GM12865 (cell line): ENCODE results near the gene SMIM8.
"Not testable (repeated sequence)": the region's sequence is repeated elsewhere in the genome, so short reads cannot be mapped to it uniquely, and the experiment has no call there.

Experiments used
- DNase-seq: peaks from one replicate; pipeline ENCODE4 v3.0.0; 2010; ENCODE audit warnings: low read depth
- H3K4me3 ChIP-seq: 2 replicates; pipeline ENCODE4 v1.5.1; 2011; ENCODE audit warnings: mild to moderate bottlenecking, low read depth, low read length, control low read depth
- CTCF ChIP-seq: IDR thresholded peaks from 2 replicates; pipeline ENCODE4 v1.5.1; 2011; ENCODE audit warnings: low read length, control low read depth, low read depth, inconsistent platforms; ENCODE audit not compliant: insufficient read depth; ENCODE audit errors: missing control alignments

The SMIM8 gene

GRCh38 chr6:87282743-87283142 is 39.6 kb upstream of the SMIM8 start:
- H3K4me3 ChIP-seq: no peak overlapping the region
- no peak for TF ChIP-seq CTCF
- no peak for DNase-seq

DNA sequence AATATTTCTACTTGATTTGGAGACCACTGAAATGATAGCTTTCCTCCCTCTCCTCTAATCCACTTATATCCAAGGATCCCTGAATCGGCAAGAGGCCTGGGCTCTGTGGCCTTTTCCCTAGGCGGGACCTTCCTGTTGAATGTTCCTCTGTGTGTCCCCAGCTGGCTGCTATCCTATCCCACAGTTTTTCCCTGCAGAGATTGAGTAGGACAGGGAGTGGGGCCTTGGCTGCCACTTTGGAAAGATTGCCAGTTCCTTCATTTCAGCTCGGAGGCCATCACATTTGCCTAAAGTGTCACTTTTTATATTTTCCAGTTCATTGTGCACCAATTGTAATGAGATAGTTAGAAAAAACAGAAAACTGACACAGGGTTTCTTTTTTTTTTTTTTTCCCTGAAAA is 38.9 kb upstream of the SMIM8 start:
- TF ChIP-seq CTCF: no peak
- no peak overlapping the region for H3K4me3 ChIP-seq
- DNase-seq: no peak

DNA sequence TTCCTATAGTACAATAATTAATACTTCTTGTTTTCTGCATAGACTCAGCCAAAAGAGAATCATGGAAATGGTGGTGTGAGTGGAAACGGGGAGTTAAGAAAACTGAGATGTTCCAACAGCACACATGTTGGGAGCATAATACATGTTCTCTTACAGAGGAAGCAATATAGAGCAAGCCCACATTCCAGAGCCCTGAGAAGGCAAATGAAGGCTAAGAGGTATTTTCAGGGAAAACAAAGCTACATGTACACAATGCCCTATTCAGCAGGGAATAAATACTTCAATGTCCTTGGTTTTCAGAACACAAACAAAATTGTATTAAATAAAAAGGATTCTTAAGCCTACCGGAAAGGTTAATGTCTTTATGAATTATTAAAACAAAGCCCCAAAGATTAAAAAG is 35.1 kb upstream of the SMIM8 start:
- DNase-seq: no peak
- H3K4me3 ChIP-seq: no peak overlapping the region
- no peak for TF ChIP-seq CTCF

DNA sequence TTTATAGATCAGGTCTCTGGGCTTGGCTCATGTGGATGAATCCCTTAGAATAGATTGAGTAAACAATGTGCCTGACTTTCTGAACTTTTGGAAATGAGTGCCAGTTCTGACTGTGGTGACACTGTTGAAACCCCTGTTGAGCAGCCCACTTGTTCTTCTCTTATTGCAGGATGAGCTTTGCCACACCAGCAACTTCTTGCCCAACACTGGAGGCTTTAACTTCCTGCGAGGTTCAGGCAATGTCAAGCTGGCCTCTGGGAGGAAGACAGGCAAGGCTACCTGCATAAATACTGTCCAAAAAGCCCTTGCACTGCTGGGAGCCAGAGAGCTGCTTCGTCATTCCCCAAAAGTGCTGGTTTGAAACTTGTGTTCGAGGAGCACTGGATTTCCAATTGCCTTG is 32.8 kb upstream of the SMIM8 start:
- DNase-seq: no peak
- no peak for TF ChIP-seq CTCF
- H3K4me3 ChIP-seq: no peak overlapping the region

DNA sequence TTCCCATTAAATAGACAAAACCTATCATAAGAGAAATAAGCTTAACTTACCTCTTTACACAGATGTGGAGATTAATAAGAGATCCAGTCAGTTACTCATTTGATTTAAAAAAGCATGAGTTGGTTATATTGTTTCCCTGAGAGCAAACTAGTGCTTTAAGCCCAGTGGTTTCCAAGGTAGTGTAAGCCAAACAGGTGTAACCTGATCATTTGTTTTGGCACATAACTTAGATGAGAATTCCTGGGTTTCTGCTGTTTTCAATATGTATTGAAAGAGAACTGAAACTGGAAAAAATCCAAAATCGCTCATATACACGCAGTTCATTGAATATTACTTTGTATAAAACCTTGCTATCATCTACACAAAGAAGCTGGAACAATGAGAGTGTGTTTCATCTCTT is 30.5 kb upstream of the SMIM8 start:
- no peak overlapping the region for H3K4me3 ChIP-seq
- no peak for TF ChIP-seq CTCF
- no peak for DNase-seq

DNA sequence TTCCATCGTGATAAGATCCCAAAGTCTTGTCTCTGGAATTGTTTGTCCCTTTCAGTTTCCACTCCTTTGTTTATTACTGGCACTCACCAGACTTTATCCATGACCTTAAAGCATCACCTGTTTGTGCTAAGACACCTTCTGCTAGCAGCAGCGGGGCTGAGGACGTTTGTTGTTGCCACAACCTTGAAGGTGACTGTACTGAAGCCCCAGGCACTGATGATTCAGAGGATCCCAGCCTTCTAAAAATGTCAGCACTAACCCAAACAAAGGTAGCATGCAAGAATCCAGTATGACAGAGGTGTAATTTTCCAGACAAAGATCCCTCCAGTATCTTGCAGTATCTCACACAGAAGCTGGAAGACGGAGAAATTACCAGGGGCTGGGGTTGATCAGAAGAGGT is 28.9 kb upstream of the SMIM8 start:
- DNase-seq: no peak
- no peak overlapping the region for H3K4me3 ChIP-seq
- no peak for TF ChIP-seq CTCF

DNA sequence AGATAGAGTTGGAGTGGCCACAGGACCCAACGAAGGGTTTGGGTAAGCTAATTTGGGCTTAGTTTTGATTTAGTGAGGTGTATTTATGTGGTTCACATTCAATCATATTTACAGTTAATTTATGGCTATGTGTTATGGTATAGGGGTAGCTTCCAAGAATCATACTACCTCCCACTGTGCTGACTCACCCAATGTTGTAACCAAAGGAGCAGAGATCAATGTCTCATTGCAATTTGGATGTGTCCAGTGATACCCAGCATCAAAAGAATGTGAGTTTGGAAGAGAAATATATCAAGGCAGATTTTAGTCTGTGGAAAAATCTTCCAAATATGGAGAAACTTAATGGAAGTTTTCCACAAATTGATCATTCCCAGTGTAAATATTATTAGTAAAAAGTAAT is 25.3 kb upstream of the SMIM8 start:
- DNase-seq: no peak

DNA sequence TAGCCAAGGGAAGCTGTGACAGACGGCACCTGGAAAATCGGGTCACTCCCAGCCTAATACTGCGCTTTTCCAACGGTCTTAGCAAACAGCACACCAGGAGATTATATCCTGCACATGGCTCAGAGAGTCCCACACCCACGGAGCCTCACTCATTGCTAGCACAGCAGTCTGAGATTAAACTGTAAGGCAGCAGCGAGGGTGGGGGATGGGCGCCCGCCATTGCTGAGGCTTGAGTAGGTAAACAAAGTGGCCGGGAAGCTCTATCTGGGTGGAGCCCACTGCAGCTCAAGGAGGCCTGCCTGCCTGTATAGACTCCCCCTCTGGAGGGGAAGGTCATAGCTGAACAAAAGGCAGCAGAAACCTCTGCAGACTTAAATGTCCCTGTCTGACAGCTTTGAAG is 21.1 kb upstream of the SMIM8 start:
- DNase-seq, H3K4me3 ChIP-seq: not testable (repeated sequence)

More for the DNA sequence above, 25.3 kb upstream of the SMIM8 start:
- TF ChIP-seq CTCF: no peak
- no peak overlapping the region for H3K4me3 ChIP-seq
